ENCODE data around the gene SHISA9.

SHISA9 gene

DNA sequence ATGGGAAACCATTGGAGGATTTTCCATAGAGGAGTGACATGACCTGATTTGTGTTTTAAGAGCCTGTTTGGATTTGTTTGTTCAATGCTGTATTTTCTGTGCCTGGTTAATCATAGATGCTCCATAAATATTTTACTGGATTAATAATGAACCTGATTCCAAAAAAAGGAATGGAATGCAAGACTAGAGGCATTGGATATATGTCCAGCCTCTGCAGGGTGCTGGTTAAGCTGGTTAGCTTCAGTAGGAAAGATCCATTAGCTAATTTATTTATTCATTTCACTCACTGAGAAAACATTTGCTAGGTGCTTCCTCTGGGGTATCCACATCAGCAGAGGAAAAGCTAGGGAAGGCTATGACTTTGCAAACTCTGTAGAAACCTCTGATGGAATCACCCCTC lies 57.7 kb downstream of the SHISA9 start:
- DNase-seq, result no peak

- DNase-seq, result no peak
Measured at GRCh38 chr16:12961626-12962025, 60.2 kb downstream of the SHISA9 start.

DNA sequence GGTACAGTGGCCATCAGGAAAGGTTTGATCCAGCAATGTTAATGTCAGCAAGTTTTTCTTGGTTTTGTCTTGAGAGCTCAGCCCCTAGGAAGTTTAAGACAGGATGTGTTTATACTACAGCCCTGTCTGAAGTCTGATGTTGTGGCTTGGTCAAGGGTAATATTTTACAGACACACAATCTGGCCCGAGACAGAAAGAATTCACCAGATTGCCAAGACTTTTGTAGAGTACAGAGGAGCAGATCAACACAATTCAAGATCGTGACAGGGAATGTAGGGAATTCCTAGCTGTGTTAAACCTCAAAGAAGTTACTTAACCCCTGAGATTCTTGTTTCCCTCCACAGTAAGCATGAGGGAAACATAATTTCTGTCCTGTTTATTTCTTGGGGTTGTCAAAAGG lies 63.1 kb downstream of the SHISA9 start:
- no peak for DNase-seq

- no peak for DNase-seq
Measured at GRCh38 chr16:12965274-12965804, 63.9 kb downstream of the SHISA9 start.

DNA sequence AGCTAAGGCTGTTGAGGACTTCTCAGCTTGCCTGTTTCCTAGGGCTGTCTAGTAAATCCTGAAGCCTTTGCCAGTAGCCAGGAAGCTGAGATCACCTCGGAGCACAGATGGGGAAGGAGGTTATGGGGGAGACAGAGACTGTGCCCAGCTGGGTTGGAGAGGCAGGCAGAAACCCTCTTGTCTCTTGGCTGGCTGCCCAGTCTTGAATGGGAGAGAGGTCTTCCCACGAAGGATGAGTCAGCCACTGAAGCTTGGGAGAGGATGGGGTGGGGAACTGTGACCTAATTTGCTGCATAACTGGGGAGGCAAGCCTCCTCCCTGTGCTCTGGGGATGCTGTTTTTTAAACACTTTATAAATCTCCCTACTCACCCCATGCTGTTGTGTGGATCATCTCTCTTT lies 69.8 kb downstream of the SHISA9 start:
- DNase-seq, result no peak

DNA sequence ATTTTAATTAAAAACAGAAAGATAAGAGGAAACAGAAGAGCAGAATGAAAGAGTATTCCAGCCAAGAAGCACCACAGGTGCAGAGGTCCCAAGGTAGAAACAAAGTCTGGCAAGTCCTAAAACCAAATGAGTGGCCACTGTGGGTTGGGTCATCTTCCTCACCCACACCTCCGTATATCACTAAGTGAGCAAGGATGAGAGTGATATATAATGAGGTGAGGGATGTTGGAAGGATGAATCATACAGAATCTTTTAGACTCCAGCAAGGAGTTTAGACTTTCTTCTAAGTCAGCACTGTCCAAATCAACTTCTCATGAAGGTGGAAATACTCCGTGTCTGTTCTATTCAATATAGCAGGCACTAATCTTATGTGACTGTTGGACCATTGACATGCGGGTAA lies 70.8 kb downstream of the SHISA9 start:
- DNase-seq, result no peak

DNA sequence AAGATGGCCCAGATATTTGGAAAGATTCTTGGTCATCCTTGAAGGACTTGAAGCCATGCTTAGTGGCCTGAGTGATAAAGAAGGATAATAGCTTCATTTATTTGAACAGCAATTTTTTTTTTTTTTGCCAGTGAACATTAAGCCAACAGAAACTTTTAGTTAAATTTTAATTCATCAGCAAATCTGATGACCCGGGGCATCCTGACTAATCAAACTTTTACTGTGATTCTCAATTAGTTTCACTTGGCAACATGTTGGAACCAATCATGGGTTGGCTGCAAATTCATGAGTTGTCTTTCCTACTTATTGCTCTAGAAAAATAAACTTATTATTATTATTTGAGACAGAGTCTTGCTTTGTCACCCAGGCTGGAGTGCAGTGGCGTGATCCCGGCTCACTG lies 74.4 kb downstream of the SHISA9 start:
- no peak for DNase-seq

DNA sequence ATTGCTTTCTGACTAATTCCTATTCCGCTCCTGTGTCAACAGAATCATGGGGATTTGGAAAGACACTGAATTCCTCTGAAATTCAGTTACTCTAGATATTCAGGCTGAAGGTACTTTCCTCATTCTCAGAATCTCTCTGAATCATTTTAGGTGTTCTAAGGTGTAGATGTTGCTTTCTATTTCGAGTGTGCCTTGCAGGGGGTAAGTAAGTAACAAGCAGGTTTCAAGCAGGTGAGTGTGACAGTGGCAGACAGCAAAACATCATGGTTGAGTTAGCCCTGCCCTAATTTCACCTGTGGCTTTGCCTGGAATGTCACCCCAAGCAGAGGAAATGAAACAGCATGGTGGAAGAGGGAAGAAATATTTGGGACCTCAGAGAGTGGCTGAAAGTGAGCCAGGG lies 75.1 kb downstream of the SHISA9 start:
- no peak for DNase-seq

GRCh38 chr16:12976936-12977335 lies 75.5 kb downstream of the SHISA9 start:
- DNase-seq, result no peak

DNA sequence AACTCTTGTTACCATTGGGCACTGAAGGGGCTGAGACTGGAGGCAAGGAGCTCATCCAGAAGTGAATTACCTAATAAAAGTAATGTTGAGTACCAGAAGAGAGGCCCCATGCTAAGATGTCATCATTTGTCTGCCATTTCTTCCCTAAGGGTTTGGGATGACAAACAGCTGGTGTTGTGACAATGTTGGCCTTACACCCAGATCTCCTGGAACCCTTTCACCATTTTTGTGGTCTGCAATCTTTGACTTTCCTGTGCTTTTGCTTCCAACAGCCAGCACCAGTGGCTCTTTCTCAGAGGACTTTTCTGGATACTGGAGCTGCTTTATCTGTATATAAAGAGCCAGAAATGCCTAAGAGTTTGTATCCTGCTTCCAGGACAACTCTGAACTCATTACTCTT lies 84.1 kb downstream of the SHISA9 start:
- no peak for DNase-seq

DNA sequence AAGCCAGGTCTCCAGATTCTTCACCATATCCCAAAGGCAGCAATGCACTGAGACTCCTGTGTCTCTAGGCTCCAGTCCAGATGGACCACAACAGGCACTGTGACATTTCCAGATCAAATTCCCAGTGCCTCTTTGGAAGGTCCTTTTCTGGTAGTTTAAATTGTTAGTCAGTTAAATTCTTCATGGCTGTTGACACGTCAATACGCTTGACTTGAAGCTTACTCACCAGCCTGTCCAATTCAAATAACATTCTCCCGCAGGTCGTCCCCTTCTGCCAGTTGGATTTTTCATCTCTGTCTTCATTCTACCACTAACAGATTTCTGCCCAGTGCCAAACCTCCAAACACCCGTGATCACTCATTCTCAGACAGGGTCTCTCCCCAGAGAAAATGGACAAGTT lies 86.7 kb downstream of the SHISA9 start:
- no peak for DNase-seq

DNA sequence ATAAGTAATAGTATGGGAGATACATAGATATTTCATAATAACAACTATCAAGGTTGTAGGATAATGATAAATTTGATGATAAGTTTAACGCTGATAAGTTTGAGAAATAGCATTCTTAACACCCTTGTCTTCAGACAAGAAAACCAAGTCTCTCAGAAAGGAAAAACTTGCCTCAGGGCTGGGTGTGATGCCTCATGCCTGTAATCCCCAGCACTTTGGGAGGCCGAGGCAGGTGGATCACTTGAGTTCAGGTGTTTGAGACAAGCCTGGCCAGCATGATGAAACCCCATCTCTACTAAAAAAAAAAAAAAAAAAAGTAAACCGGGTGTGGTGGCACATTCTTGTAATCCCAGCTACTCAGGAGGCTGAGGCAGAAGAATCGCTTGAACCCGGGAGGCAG lies 90.7 kb downstream of the SHISA9 start:
- no peak for DNase-seq

- DNase-seq, result no peak
Measured at GRCh38 chr16:12994402-12994801, 93.0 kb downstream of the SHISA9 start.

DNA sequence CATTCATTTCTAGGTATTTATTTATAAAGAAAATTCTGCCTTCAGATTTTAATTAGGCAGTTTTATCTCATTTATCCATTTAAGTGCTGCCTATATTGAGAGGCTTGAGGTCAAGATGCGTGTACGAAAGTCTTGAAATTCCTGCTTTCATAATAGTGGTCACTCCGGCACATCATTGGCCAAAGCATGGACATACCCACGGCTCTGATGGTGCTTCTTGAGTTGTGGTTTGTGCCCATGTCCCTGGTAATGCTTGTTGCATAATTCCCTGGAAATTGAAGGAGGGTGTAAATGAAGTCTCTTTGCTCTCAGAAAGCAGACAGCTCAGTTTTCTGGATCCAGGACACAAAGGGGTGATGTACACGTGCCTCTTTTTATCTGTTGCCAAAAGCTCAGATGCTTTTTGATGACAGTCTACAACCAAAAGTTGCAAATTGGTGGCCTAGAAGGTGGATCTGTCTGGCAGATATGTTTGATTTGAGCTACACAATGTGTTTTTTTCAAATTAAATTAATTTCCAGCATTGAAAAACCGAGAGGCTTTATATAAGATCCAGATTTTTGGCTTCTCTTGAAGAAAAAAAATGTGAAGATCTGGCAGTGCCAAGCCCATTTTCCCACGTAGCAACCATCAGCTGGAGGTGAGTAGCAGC lies 94.4 kb downstream of the SHISA9 start:
- DNase-seq, result no peak

- DNase-seq, result no peak
Measured at GRCh38 chr16:12998361-12999085, 97.1 kb downstream of the SHISA9 start.

- DNase-seq, result no peak
Measured at GRCh38 chr16:12999368-12999767, 98.0 kb downstream of the SHISA9 start.

DNA sequence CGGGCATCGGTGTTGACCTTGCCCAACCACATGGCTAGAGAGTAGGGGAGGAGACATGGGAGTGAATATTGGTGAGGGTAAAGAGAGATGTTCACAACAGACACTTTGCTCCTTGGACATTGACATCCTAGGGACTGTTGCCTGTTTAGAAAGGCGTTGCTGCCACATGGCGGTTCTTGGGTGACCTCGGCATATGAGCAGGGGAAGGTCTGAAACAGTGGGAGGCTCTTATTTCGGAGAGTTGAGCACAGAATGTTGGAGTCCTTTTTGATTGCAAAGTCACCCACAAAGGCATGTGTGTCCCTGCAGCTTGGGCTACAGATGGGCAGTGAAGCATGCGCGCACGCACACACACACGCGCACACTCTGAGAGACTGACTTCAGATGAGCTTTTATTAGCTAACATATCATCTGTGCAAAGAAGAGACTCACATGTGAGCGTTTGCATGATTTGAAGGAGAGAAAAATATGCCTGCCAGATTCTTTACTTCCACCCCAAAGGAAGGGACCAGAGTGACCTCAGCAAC lies 104.4 kb downstream of the SHISA9 start:
- no peak for DNase-seq

DNA sequence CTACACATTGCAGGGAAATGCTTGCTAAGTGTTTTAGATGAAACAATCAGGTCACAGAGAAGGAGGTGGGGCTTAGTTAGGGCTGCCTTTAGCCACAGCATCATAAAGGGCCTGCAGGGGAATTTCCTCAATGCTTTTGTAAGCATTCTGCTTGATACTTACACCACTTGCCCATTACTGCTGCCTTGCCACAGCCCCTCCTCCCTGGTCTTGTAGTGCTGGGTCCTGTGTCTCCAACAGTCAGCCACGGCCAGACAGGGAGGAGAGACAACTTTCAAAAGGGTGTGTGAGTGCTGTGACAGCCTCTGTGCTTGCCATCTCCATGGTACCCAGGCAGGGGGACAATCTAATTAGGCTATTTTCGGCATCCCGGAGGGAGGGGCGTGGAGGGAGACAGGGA lies 111.2 kb downstream of the SHISA9 start:
- DNase-seq, result no peak

DNA sequence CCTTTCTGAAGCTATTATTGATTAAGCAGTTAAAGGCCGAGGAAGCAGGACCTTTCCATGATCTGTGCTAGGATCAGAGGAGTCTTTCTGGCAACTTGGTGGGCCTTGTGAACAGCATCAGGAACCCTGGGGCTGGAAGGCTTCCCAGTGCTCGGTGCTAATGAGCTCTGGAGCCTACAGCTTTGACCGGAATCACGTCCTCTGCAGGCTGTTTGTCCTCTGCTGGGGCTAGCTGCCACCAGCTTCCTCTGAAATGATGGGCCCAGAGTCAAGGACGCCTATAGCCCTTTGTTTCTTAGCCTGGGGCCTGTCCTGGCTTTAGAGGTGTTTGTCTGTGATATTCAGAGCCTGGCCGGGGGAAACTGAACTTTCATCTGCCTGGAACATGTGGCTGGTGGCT lies 111.6 kb downstream of the SHISA9 start:
- no peak for DNase-seq

- no peak for DNase-seq
Measured at GRCh38 chr16:13014476-13014875, 113.1 kb downstream of the SHISA9 start.

DNA sequence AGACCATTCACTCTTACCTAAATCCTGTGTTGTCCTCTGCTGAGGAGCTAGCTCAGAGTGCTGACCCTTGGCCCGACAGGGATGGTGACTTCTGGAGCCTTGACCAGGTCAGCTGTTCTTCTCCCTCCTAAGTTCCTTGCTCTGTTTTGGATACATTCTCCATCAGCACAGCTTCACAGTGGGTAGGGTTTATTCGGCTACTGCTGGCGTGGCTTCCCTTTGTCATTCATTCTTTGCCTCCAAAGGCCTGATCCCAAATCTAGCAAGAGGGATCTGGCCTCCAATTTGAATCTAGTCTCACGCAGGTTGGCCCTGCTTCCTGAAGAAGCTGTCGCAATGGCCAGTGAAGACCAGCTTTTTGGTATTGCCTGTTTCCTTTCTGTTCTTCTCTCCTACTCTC lies 116.6 kb downstream of the SHISA9 start:
- no peak for DNase-seq

DNA sequence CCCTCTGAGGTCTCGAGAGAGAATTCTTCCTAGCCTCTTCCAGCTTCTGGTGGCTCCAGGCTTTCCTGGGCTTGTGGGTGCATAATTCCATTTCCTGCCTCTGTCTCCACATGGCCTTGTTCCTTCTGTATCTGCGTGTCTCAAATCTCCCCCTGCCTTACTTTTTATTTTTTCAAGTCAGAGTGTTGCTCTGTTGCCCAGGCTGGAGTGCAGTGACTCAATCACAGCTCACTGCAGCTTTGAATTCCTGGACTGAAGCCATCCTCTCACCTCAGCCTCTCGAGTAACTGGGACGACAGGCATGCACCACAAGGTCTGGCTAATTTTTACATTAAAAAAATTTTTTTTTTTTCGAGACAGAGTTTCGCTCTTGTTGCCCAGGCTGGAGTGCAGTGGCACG lies 120.6 kb downstream of the SHISA9 start:
- no peak for DNase-seq

DNA sequence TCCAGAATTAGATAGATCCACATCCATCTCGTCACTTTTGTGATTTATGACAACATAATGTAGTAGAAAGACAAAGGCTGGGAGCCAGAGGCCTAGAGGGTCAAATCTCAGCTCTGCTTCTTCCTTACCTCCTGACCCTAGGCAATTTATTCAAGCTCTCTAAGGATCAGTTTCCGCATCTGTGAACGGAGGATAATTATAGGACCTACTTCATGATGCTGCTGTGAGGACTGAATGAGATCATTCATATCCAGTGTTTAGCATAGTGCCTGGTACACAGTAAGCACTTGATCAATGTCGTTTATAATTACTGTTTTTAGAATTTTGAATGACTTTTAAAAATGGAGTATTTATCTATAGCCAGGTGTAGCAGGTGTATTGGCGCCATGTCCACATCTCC lies 128.4 kb downstream of the SHISA9 start:
- no peak for DNase-seq

GRCh38 chr16:13030769-13031168 lies 129.4 kb downstream of the SHISA9 start:
- no peak for DNase-seq

DNA sequence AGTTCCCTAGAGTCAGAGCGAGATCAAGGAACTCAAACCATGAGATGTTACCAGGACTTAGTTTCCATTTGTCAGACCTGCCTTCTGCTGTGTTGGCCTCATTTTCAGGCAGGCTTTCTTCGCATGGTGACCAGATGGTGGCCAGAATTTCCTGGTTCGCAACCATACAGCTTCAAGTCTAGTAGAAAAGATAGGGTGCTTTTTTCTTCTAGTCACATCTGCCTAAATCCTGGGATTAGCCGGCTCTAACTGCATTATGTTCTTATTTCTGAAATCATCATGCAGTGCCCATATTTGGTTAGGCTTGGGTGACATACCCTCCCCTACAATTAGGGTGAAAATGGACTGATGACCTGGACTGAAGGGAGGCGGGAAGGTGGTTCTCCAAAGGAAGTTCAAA lies 131.5 kb downstream of the SHISA9 start:
- DNase-seq, result no peak
